ENCODE measurements around the gene CACNA2D3. TPM values are rescaled to one million over a fixed set of nuclear protein-coding genes. Genes with fewer than 3 reads are reported as not detected.
A peak's percentile ranks its signal among the peaks of the same experiment; 100 is the strongest.

CACNA2D3 gene
- total RNA-seq, result 10 to 100 TPM; 14.1 to 34.5 TPM
- polyA plus RNA-seq (ENCODE audit: insufficient read length in 2 of 2), result 10 to 100 TPM; 32.6 to 34.2 TPM
- long read RNA-seq, donor 1, partial matches to known transcripts, result 0 of 5 reads
- long read RNA-seq, donor 1, other reads (novel, unspliced or antisense), result 5 of 5 reads
- long read RNA-seq, donor 2, result 0 reads
- long read RNA-seq, donor 3, result 0 reads
- long read RNA-seq, donor 4, result 0 reads

GRCh38 chr3:54122324-54123002 lies at the start of gene CACNA2D3:
Gene CACNA2D3 (plus strand): TSS chr3:54122552.
- Histone ChIP-seq H3K27ac (ENCODE audit: low read depth, low read length) (peak within 1 kb of the TSS; percentile 37), H3K9me3 (ENCODE audit: control insufficient read depth, insufficient read depth, low read length) (no peaks in the 10 kb centered on the region), H3K4me3 (ENCODE audit: low read depth, low read length) (peak within 1 kb of the TSS; percentile 31), H3K27me3 (ENCODE audit: control insufficient read depth, insufficient read depth, low read length) (peaks cover 56% of the 10 kb centered on the region), H3K36me3 (ENCODE audit: control insufficient read depth, insufficient read depth, low read length) (no peaks in the 10 kb centered on the region), H3K4me1 (ENCODE audit: control insufficient read depth, insufficient read depth, low read length) (peaks cover 24% of the 10 kb centered on the region)
- WGBS (ENCODE audit: insufficient coverage), result under 1% methylated on average over 88 of the region's 100 CpGs
- DNase-seq (ENCODE audit: low read depth in 4 of 6, low spot score in 6 of 6), result peak in 2 of 6 donors; percentile 82

- peaks cover 2% of the 10 kb centered on the region for H3K9me3 ChIP-seq (ENCODE audit: control insufficient read depth, insufficient read depth, low read length)
- 100% methylated on average over 2 of the region's 4 CpGs for WGBS (ENCODE audit: insufficient coverage)
- no peaks in the 10 kb centered on the region for H3K27me3 ChIP-seq (ENCODE audit: control insufficient read depth, insufficient read depth, low read length)
- no peaks in the 10 kb centered on the region for H3K4me1 ChIP-seq (ENCODE audit: control insufficient read depth, insufficient read depth, low read length)
- H3K36me3 ChIP-seq (ENCODE audit: control insufficient read depth, insufficient read depth, low read length), result no peaks in the 10 kb centered on the region
- no peak overlapping the region for H3K4me3 ChIP-seq (ENCODE audit: low read depth, low read length)
- H3K27ac ChIP-seq (ENCODE audit: low read depth, low read length), result no peak overlapping the region
- no peak for DNase-seq (ENCODE audit: low read depth in 4 of 6, low spot score in 6 of 6)
Observed at GRCh38 chr3:54073386-54073785, 49.0 kb upstream of the CACNA2D3 start.

GRCh38 chr3:54079314-54079713 lies 43.0 kb upstream of the CACNA2D3 start:
- H3K27me3 ChIP-seq (ENCODE audit: control insufficient read depth, insufficient read depth, low read length), result no peaks in the 10 kb centered on the region
- H3K4me3 ChIP-seq (ENCODE audit: low read depth, low read length), result no peak overlapping the region
- H3K9me3 ChIP-seq (ENCODE audit: control insufficient read depth, insufficient read depth, low read length), result no peaks in the 10 kb centered on the region
- no peaks in the 10 kb centered on the region for H3K4me1 ChIP-seq (ENCODE audit: control insufficient read depth, insufficient read depth, low read length)
- no peak for DNase-seq (ENCODE audit: low read depth in 4 of 6, low spot score in 6 of 6)
- no peak overlapping the region for H3K27ac ChIP-seq (ENCODE audit: low read depth, low read length)
- no peaks in the 10 kb centered on the region for H3K36me3 ChIP-seq (ENCODE audit: control insufficient read depth, insufficient read depth, low read length)
- no CpG with 5 or more reads among the region's 4 CpGs for WGBS (ENCODE audit: insufficient coverage)

GRCh38 chr3:54079730-54080325 lies 42.5 kb upstream of the CACNA2D3 start:
- peak in 2 of 6 donors; percentile 18 to 46 for DNase-seq (ENCODE audit: low read depth in 4 of 6, low spot score in 6 of 6)
- Histone ChIP-seq H3K27me3 (ENCODE audit: control insufficient read depth, insufficient read depth, low read length) (no peaks in the 10 kb centered on the region), H3K36me3 (ENCODE audit: control insufficient read depth, insufficient read depth, low read length) (no peaks in the 10 kb centered on the region), H3K27ac (ENCODE audit: low read depth, low read length) (no peak overlapping the region), H3K4me3 (ENCODE audit: low read depth, low read length) (no peak overlapping the region), H3K9me3 (ENCODE audit: control insufficient read depth, insufficient read depth, low read length) (no peaks in the 10 kb centered on the region), H3K4me1 (ENCODE audit: control insufficient read depth, insufficient read depth, low read length) (no peaks in the 10 kb centered on the region)
- WGBS (ENCODE audit: insufficient coverage), result 55% methylated on average over 9 of the region's 9 CpGs

- H3K36me3 ChIP-seq (ENCODE audit: control insufficient read depth, insufficient read depth, low read length), result no peaks in the 10 kb centered on the region
Observed at GRCh38 chr3:54083921-54084320, 38.4 kb upstream of the CACNA2D3 start.

GRCh38 chr3:54085936-54086335 lies 36.4 kb upstream of the CACNA2D3 start:
- H3K4me1 ChIP-seq (ENCODE audit: control insufficient read depth, insufficient read depth, low read length), result peaks cover 10% of the 10 kb centered on the region
- H3K36me3 ChIP-seq (ENCODE audit: control insufficient read depth, insufficient read depth, low read length), result no peaks in the 10 kb centered on the region
- H3K4me3 ChIP-seq (ENCODE audit: low read depth, low read length), result no peak overlapping the region
- no peak for DNase-seq (ENCODE audit: low read depth in 4 of 6, low spot score in 6 of 6)
- no peaks in the 10 kb centered on the region for H3K9me3 ChIP-seq (ENCODE audit: control insufficient read depth, insufficient read depth, low read length)
- peaks cover 13% of the 10 kb centered on the region for H3K27me3 ChIP-seq (ENCODE audit: control insufficient read depth, insufficient read depth, low read length)
- WGBS (ENCODE audit: insufficient coverage), result 67% methylated on average over 2 of the region's 6 CpGs
- H3K27ac ChIP-seq (ENCODE audit: low read depth, low read length), result no peak overlapping the region

More at GRCh38 chr3:54083921-54084320, 38.4 kb upstream of the CACNA2D3 start:
- DNase-seq (ENCODE audit: low read depth in 4 of 6, low spot score in 6 of 6), result peak in 1 of 6 donors; percentile 46
- Histone ChIP-seq H3K9me3 (ENCODE audit: control insufficient read depth, insufficient read depth, low read length) (no peaks in the 10 kb centered on the region), H3K4me1 (ENCODE audit: control insufficient read depth, insufficient read depth, low read length) (peaks cover 10% of the 10 kb centered on the region), H3K27me3 (ENCODE audit: control insufficient read depth, insufficient read depth, low read length) (peaks cover 13% of the 10 kb centered on the region), H3K4me3 (ENCODE audit: low read depth, low read length) (no peak overlapping the region), H3K27ac (ENCODE audit: low read depth, low read length) (no peak overlapping the region)
- 92% methylated on average over 1 of the region's 4 CpGs for WGBS (ENCODE audit: insufficient coverage)

GRCh38 chr3:54086652-54087405 lies 35.5 kb upstream of the CACNA2D3 start:
- Histone ChIP-seq H3K27ac (ENCODE audit: low read depth, low read length) (no peak overlapping the region), H3K27me3 (ENCODE audit: control insufficient read depth, insufficient read depth, low read length) (peaks cover 13% of the 10 kb centered on the region), H3K9me3 (ENCODE audit: control insufficient read depth, insufficient read depth, low read length) (no peaks in the 10 kb centered on the region), H3K4me1 (ENCODE audit: control insufficient read depth, insufficient read depth, low read length) (peaks cover 10% of the 10 kb centered on the region), H3K4me3 (ENCODE audit: low read depth, low read length) (no peak overlapping the region), H3K36me3 (ENCODE audit: control insufficient read depth, insufficient read depth, low read length) (no peaks in the 10 kb centered on the region)
- 78% methylated on average over 5 of the region's 8 CpGs for WGBS (ENCODE audit: insufficient coverage)
- DNase-seq (ENCODE audit: low read depth in 4 of 6, low spot score in 6 of 6), result no peak

GRCh38 chr3:54087581-54088410 lies 34.6 kb upstream of the CACNA2D3 start:
- Histone ChIP-seq H3K27me3 (ENCODE audit: control insufficient read depth, insufficient read depth, low read length) (peaks cover 13% of the 10 kb centered on the region), H3K36me3 (ENCODE audit: control insufficient read depth, insufficient read depth, low read length) (no peaks in the 10 kb centered on the region), H3K4me3 (ENCODE audit: low read depth, low read length) (no peak overlapping the region), H3K9me3 (ENCODE audit: control insufficient read depth, insufficient read depth, low read length) (no peaks in the 10 kb centered on the region), H3K27ac (ENCODE audit: low read depth, low read length) (no peak overlapping the region), H3K4me1 (ENCODE audit: control insufficient read depth, insufficient read depth, low read length) (peaks cover 10% of the 10 kb centered on the region)
- DNase-seq (ENCODE audit: low read depth in 4 of 6, low spot score in 6 of 6), result peak in 2 of 6 donors; percentile 39 to 40
- 7% methylated on average over 49 of the region's 54 CpGs for WGBS (ENCODE audit: insufficient coverage)
